ENCODE results near the gene WWP2.

DNA sequence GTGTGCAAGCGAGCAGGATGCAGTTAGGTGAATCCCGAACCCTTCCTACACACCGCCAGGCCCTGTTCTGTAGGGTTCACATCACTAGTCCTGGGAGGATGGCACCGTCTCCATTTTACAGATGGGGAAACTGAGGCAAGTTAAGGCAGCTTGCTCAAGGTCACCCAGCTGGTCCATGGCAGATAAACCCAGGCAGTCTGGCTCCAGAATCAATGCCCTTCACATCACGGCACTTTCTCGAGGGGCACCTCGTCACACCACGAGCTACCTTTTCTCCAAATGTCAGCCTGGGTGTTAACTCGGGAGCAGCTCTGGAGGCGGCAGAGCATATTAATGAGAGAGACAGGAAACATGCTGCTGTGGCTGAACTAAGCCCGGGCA lies 16.9 kb upstream of the WWP2 start:
- TF ChIP-seq, protein P1, sequence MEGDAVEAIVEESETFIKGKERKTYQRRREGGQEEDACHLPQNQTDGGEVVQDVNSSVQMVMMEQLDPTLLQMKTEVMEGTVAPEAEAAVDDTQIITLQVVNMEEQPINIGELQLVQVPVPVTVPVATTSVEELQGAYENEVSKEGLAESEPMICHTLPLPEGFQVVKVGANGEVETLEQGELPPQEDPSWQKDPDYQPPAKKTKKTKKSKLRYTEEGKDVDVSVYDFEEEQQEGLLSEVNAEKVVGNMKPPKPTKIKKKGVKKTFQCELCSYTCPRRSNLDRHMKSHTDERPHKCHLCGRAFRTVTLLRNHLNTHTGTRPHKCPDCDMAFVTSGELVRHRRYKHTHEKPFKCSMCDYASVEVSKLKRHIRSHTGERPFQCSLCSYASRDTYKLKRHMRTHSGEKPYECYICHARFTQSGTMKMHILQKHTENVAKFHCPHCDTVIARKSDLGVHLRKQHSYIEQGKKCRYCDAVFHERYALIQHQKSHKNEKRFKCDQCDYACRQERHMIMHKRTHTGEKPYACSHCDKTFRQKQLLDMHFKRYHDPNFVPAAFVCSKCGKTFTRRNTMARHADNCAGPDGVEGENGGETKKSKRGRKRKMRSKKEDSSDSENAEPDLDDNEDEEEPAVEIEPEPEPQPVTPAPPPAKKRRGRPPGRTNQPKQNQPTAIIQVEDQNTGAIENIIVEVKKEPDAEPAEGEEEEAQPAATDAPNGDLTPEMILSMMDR (conservative IDR thresholded peaks at IDR 0.05; ENCODE audit: low read length): no peak
- TF ChIP-seq EZH2phosphoT487 (IDR thresholded peaks at IDR 0.05; ENCODE audit: borderline replicate concordance, low read depth, low read length): no peak

Measured in OCI-LY7 (cell line).